Activated CD4-positive, alpha-beta T cell treated with anti-CD3 and anti-CD28 coated beads, Interleukin-2, amount 10 ng/mL, durations not matched to agents 24 days and 14 days (primary cell): Measurements from ENCODE around the gene FAM131C. TPM values are rescaled to one million over a fixed set of nuclear protein-coding genes. Genes with fewer than 3 reads are reported as not detected.

Experiments
- DNase-seq: peaks from one replicate; pipeline ENCODE4 v3.0.0; 2022
- H3K27ac Mint-ChIP-seq: one replicate; pipeline ENCODE4 v1.8.0; 2022; ENCODE audit warnings: mild to moderate bottlenecking, mixed read lengths
- H3K27me3 Mint-ChIP-seq: one replicate; pipeline ENCODE4 v1.8.0; 2022; ENCODE audit warnings: mixed read lengths
- H3K36me3 Mint-ChIP-seq: one replicate; pipeline ENCODE4 v1.8.0; 2022; ENCODE audit warnings: low read depth, mild to moderate bottlenecking, mixed read lengths
- H3K4me1 Mint-ChIP-seq: one replicate; pipeline ENCODE4 v1.8.0; 2021; ENCODE audit warnings: mixed read lengths
- H3K4me3 Mint-ChIP-seq: one replicate; pipeline ENCODE4 v1.8.0; 2022; ENCODE audit warnings: mild to moderate bottlenecking, moderate library complexity, mixed read lengths
- H3K9me3 Mint-ChIP-seq: one replicate; pipeline ENCODE4 v1.8.0; 2021; ENCODE audit warnings: mixed read lengths
- intact Hi-C: fragments of 100-400 bp; cut with micrococcal nuclease; formaldehyde crosslinking; loops from one replicate; pipeline ENCODE4 v1.15.1; 2023
- total RNA-seq: library from RNA; stranded (reverse); gene quantifications from 2 replicates; pipeline ENCODE4 v1.2.3, GENCODE V29; 2022

Gene FAM131C
- total RNA-seq, 1 donor from 2014 or later = 0.26 TPM

DNA sequence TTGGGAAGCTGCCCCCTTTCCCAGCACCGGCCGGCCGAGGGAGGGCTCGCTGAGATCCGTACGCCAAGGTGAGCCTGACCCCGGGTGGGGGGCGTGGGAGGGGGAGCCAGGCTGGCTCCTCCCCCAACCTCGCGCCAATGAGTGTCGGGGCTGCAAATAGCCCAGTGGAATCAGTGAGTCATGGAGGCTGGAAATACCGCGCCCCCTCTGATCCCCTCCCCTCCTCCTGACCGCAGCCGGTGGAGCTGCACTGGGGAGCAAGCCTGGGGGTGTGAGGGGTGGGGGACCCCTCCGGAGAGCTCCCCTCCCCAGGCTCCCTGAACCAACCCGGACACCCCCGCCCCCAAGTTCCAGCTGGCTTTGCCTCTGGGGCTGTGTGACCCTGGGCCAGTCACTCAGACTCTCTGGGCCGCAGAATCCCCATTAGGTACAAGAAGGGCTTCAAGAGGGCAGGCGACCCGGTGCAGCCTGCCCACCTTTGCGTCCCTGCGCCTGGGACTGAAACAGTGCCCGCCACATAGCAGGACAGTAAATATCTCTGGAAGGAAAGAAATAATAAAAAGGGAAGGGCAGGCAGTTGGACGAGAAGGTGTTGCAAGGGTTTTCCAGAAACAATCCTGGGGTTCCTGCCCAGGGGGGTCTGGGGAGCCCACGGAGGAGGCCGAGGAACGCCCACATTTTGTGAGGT, 60.1 kb downstream of the FAM131C start:
- Mint-ChIP-seq H3K27me3 (peaks cover 3% of the 10 kb centered on the region), H3K4me1 (peaks cover 10% of the 10 kb centered on the region), H3K36me3 (no peaks in the 10 kb centered on the region), H3K4me3 (peak overlapping the region; percentile 28), H3K9me3 (no peaks in the 10 kb centered on the region), H3K27ac (peak overlapping the region; percentile 75)
- DNase-seq = peak; percentile 74
- intact Hi-C loops = no loop called here

- H3K27me3 Mint-ChIP-seq = peaks cover 3% of the 10 kb centered on the region
- DNase-seq = peak; percentile 75
- intact Hi-C loops = no loop called here
These were observed 60.7 kb downstream of the FAM131C start for GRCh38 chr1:16012590-16013219.

GRCh38 chr1:16011936-16012589, 61.4 kb downstream of the FAM131C start:
- Mint-ChIP-seq H3K27ac (no peak overlapping the region), H3K9me3 (no peaks in the 10 kb centered on the region), H3K4me1 (peaks cover 17% of the 10 kb centered on the region), H3K36me3 (no peaks in the 10 kb centered on the region), H3K4me3 (peak overlapping the region; percentile 49), H3K27me3 (peaks cover 3% of the 10 kb centered on the region)
- no peak for DNase-seq
- intact Hi-C loops = no loop called here

More at GRCh38 chr1:16012590-16013219, 60.7 kb downstream of the FAM131C start:
- Mint-ChIP-seq H3K4me1 (peaks cover 15% of the 10 kb centered on the region), H3K36me3 (no peaks in the 10 kb centered on the region), H3K4me3 (peak overlapping the region; percentile 49), H3K27ac (no peak overlapping the region), H3K9me3 (no peaks in the 10 kb centered on the region)

DNA sequence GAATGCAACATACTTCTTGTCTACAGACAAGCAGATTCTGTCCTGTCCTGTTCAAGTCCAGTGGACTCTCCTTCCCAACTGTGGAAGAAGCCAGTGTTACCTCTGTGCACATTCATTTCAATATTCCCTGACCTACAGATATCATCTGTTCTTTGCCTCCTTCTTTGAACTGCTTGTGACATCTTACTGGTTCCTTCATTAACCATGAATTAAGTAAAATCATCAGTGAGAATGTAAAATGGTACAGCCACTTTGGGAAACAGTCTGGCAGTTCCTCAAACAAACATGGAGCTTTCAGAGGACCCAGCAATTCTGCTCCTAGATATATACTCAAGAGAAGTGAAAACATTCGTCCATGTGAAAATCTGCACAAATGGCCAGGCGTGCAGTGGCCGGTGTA, 62.6 kb downstream of the FAM131C start:
- Mint-ChIP-seq H3K4me3 (no peak overlapping the region), H3K27ac (no peak overlapping the region), H3K4me1 (peaks cover 27% of the 10 kb centered on the region), H3K27me3 (peaks cover 3% of the 10 kb centered on the region), H3K36me3 (no peaks in the 10 kb centered on the region), H3K9me3 (no peaks in the 10 kb centered on the region)
- intact Hi-C loops = no loop called here
- DNase-seq = no peak

DNA sequence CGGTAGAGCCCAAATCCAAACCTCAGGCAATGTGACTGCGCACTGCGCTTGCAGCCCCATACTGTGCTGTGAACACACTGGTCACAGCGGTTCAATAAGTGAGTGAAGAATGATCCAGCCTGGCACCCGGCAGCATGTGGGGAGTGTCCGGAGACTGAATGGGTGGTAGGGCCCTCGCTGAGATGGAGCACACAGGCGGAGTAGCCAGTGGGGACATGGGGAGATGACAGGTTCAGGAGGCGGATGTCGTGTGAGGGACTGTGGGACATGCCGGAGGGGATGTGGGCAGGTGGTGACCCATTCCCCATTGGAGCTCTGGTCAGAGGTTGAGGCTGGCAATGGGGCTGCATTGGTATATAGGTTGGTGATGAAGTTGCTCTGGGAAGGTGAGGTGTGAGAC, 63.8 kb downstream of the FAM131C start:
- Mint-ChIP-seq H3K4me1 (peaks cover 27% of the 10 kb centered on the region), H3K4me3 (no peak overlapping the region), H3K27me3 (peaks cover 3% of the 10 kb centered on the region), H3K9me3 (no peaks in the 10 kb centered on the region), H3K36me3 (no peaks in the 10 kb centered on the region), H3K27ac (no peak overlapping the region)
- intact Hi-C loops = loop anchor here (1.0 kb wide), 1 partner anchor 47 kb away; no protein-coding TSS in a partner anchor
- DNase-seq = no peak

- peaks cover 25% of the 10 kb centered on the region for H3K4me1 Mint-ChIP-seq
- no peak overlapping the region for H3K4me3 Mint-ChIP-seq
- no peaks in the 10 kb centered on the region for H3K9me3 Mint-ChIP-seq
- no peaks in the 10 kb centered on the region for H3K36me3 Mint-ChIP-seq
- H3K27ac Mint-ChIP-seq = no peak overlapping the region
- DNase-seq = peak; percentile 93
- H3K27me3 Mint-ChIP-seq = no peaks in the 10 kb centered on the region
- intact Hi-C loops = loop anchor here (1.0 kb wide), 1 partner anchor 47 kb away; no protein-coding TSS in a partner anchor
These were observed 64.4 kb downstream of the FAM131C start for GRCh38 chr1:16009030-16009460.

Other genes with a start within 250 kb of the FAM131C start
- 89.1 and 94.1 TPM in 2 replicates for gene SPEN, start 225.9 kb downstream of the FAM131C start, total RNA-seq
- 60.9 and 63.9 TPM in 2 replicates for gene ZBTB17, start 97.5 kb downstream of the FAM131C start, total RNA-seq
- not detected in 2 replicates for gene SRARP, start 69.4 kb downstream of the FAM131C start, total RNA-seq
- gene HSPB7, start 55.6 kb downstream of the FAM131C start, total RNA-seq = not detected in 2 replicates
- gene CLCNKA, start 51.6 kb downstream of the FAM131C start, total RNA-seq = not detected in 2 replicates
- gene CLCNKB, start 29.9 kb downstream of the FAM131C start, total RNA-seq = not detected in 2 replicates
- gene EPHA2, start 82.4 kb upstream of the FAM131C start, total RNA-seq = not detected in 2 replicates
- 8.5 and 8.8 TPM in 2 replicates for gene ARHGEF19, start 139.0 kb upstream of the FAM131C start, total RNA-seq
- 4.8 and 6.1 TPM in 2 replicates for gene CPLANE2, start 163.5 kb upstream of the FAM131C start, total RNA-seq